DMS153 treated with DMSO at 0.1 percent for 48 hours (cell line): ENCODE data around the gene SRGAP1.

Source experiments
- DNase-seq: peaks from one replicate; lab custom pipeline; 2025; ENCODE audit not compliant: unreplicated experiment; lab: John Stamatoyannopoulos, UW

SRGAP1 gene

GRCh38 chr12:64077922-64078321 is 233.4 kb downstream of the SRGAP1 start:
- no peak for DNase-seq

- peak; percentile 64 for DNase-seq
Observed at GRCh38 chr12:64080319-64081007, 236.0 kb downstream of the SRGAP1 start.

- no peak for DNase-seq
Observed at GRCh38 chr12:64081008-64081404, 236.5 kb downstream of the SRGAP1 start.

GRCh38 chr12:64082116-64082515 is 237.6 kb downstream of the SRGAP1 start:
- no peak for DNase-seq

DNA sequence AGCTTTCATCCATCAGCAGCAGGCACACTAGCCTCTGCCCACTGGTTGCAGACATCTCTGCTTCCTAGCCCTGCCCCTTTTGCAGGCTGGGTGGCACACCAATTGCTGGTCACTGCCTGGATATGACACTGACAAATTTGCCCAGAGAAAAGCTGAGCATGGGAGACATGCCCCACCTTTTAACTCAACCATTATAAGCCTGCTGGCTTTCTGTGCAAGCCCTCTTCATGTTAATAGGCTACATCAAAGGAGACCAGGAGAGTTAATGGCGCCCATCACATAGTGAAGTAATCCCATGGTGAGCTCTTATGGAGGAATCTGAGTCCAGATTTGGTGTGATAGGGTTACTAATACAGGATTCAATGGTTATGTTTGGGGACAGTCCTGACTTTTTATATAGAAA is 238.4 kb downstream of the SRGAP1 start:
- DNase-seq: peak; percentile 35

DNA sequence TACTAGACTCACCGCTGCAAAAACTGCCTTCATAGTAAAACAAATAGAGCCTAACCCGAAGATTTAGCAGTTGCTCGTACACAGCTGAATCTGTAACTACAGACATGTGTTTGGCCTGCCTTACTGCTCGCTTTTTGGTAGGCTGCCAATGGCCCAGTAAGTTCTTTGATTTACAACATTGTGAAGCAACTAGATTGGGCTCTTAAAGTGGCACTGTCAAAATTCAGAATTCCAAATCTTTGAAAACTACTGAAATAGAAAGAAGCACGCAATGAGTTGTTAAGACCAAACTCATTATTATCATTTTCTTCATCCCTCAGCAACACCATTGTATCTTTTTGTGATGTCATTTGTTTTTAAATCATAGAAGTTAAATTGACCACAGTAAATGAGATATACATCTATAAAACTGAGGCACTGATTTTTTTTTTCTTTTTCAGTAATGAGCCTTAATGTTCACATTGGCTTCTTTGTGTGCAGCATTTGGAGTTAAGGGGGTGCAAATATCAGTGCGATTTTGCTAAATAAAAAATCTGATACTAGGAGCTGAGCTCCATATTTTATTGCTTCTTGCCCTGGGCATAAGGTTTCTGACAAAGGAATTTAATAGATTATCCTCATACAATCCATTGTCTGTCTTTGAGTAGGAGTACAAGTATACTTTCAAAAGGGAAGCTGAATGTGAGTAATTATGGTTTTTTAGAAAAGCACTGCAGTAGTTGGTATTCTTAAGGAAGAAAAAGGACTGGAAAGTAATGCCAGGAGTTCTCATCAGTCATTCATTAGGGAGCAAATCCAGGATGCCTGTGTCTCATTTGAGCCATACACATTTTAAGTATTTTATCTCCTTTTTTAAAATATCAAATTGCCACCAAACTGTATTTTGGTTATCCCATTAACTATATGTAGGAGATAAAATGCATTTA is 239.0 kb downstream of the SRGAP1 start:
- peak; percentile 44 for DNase-seq

DNA sequence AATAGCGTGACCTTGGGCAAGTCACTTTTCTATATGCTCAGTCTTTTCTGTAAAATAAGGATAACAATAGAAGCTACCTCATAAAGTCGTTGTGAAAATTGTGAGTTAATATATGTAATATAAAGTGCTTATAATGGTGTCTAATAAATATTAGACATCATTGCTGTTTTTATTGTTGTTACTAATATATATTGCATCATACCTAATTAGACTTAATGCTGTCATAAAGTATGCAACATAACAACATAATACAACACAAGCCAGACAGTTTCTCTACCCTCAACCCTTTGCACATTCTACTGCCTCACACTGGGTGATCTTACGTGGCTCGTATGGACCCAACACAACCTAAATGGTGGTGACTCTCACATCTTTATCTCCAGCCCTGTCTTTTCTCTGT is 240.7 kb downstream of the SRGAP1 start:
- no peak for DNase-seq

GRCh38 chr12:64085996-64086395 is 241.5 kb downstream of the SRGAP1 start:
- DNase-seq: no peak

GRCh38 chr12:64086946-64087345 is 242.4 kb downstream of the SRGAP1 start:
- no peak for DNase-seq

DNA sequence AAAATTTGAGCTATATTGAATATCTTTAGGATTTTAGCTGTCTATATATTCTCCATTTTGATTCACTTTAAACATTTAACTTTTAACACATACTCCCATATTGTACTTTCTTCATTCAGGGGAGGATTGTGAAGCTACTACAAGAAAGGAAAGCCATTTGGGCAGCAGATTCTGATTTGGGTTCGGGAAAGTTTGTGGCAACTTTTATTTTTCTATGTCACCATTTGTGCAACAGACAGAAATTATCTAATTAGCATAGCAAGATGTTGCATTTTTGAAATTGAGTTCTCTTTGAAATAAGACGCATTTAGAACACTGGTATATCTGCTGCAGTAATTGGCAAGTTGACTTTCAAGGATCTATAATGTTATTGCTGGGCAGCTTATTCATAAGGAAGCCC is 243.3 kb downstream of the SRGAP1 start:
- no peak for DNase-seq

- DNase-seq: peak; percentile 49
Observed at GRCh38 chr12:64088431-64089349, 244.2 kb downstream of the SRGAP1 start.

DNA sequence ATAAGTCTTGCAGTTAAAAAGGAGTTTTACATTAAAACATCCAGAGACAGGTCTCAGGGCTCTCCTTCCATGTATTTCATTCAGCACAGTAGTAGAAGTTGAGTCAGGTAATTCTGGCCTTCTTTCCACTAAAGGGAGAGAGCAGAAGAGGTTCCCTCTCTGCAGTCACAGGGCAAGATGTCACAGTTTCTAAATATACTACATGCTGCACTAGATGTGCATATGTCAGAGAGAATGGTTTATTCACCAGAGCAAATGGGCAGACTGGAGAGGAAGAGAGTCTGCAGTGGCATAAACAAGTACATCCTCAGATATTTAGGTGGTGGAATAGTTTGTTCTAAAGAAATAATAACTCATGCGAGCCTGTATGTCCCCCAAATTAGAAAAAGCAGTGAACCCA is 245.5 kb downstream of the SRGAP1 start:
- no peak for DNase-seq

GRCh38 chr12:64091186-64091585 is 246.7 kb downstream of the SRGAP1 start:
- DNase-seq: no peak

- DNase-seq: no peak
Observed at GRCh38 chr12:64092507-64093196, 248.2 kb downstream of the SRGAP1 start.

GRCh38 chr12:64093689-64094088 is 249.2 kb downstream of the SRGAP1 start:
- no peak for DNase-seq

GRCh38 chr12:64097366-64098105 is 253.0 kb downstream of the SRGAP1 start:
- DNase-seq: no peak

DNA sequence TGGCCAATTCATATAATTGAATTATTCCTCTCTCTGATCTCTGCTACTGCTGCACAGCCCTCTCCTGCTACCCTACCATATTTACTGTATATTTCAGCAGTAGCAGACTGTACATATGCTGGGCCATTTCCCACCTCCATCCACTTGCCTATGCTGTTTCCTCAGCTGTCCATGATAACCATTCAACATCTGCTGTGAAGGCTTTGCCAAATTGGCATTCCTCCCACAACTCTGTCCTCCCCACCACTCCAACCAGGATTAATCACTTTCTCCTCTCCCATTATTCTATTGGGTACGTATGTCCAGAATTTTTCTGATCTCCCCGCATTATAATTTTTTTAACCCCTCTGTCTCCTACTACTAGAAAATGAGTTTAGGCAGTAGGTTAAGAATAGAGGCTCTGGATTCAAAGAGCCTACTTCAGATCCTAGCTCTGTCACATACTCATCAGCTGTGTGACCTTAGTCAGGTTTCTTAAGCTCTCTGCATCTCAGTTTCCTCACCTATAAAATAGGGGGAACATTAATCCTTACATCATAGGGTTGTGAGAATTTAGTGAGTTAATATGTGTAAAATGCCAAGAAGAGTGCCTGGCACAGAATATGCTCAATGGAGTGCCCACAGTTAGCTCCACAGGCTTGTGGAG is 254.3 kb downstream of the SRGAP1 start:
- no peak for DNase-seq

GRCh38 chr12:64099397-64099796 is 254.9 kb downstream of the SRGAP1 start:
- no peak for DNase-seq

GRCh38 chr12:64102339-64102738 is 257.8 kb downstream of the SRGAP1 start:
- no peak for DNase-seq
